Loucy (cell line): Measurements from ENCODE around the gene SUMO1.

Source experiments
- CTCF ChIP-seq: fragments of 200-600 bp; sonication (generic); conservative IDR thresholded peaks from 2 replicates; pipeline ENCODE4 v1.5.1; 2014; ENCODE audit warnings: mild to moderate bottlenecking, antibody characterized with exemption, low read length
- EZH2phosphoT487 ChIP-seq: fragments of 200-600 bp; IDR thresholded peaks from 2 replicates; pipeline ENCODE4 v1.6.1; 2018; ENCODE audit warnings: antibody characterized with exemption, mild to moderate bottlenecking, moderate library complexity, borderline replicate concordance

GRCh38 chr2:202208526-202208925, 29.9 kb downstream of the SUMO1 start:
- TF ChIP-seq CTCF = no peak
- TF ChIP-seq EZH2phosphoT487 = no peak
